Keratinocyte (primary cell): ENCODE measurements around the gene BRSK2.

Experiments
- CTCF ChIP-seq, 3 experiments: IDR thresholded peaks in 1 of 3; conservative IDR thresholded peaks in 1 of 3; optimal IDR thresholded peaks in 1 of 3; 2 replicates in 2 of 3; 3 replicates in 1 of 3; pipeline versions ENCODE3 to v1.5.1; 2011; ENCODE audit warnings: low read length in 3 of 3, mild to moderate bottlenecking in 3 of 3, moderate library complexity in 2 of 3, control low read depth in 1 of 3, inconsistent platforms in 1 of 3; ENCODE audit not compliant: insufficient read depth in 2 of 3; ENCODE audit errors: extremely low read depth in 1 of 3
- EZH2 ChIP-seq: IDR thresholded peaks from one replicate; pipeline ENCODE4 v1.6.1; 2012; ENCODE audit warnings: inconsistent platforms, mild to moderate bottlenecking, low read length, moderate library complexity

- TF ChIP-seq CTCF (optimal IDR thresholded peaks at IDR 0.05 in 1 of 3, IDR thresholded peaks at IDR 0.05 in 1 of 3, conservative IDR thresholded peaks at IDR 0.05 in 1 of 3; ENCODE audit: extremely low read depth in 1 of 3, insufficient read depth in 2 of 3, low read length in 3 of 3) (no peak), EZH2 (no peak)
These were observed 11.4 kb downstream of the BRSK2 start for GRCh38 chr11:1401171-1401445.
